OCI-LY1 (cell line): ENCODE data around the gene TMEM176A.

Source experiments
- H2AFZ ChIP-seq: fragments of 200-600 bp; sonication (generic), shearing (Covaris generic); 2 replicates; pipeline ENCODE4 v1.6.0; 2014; ENCODE audit warnings: antibody characterized with exemption, mild to moderate bottlenecking, low read length
- H3F3A ChIP-seq: fragments of 200-600 bp; sonication (generic), shearing (Covaris generic); 2 replicates; pipeline ENCODE4 v1.6.0; 2014; ENCODE audit warnings: mild to moderate bottlenecking, antibody characterized with exemption, low read length, moderate library complexity; ENCODE audit not compliant: insufficient read depth
- H3K27ac ChIP-seq: fragments of 200-600 bp; sonication (generic); 2 replicates; pipeline ENCODE4 v1.5.1; 2014; ENCODE audit warnings: low read length, mixed run types, mild to moderate bottlenecking, low read depth; ENCODE audit not compliant: poor library complexity, severe bottlenecking
- H3K27me3 ChIP-seq: fragments of 200-600 bp; sonication (generic); 2 replicates; pipeline ENCODE4 v1.6.0; 2014; ENCODE audit warnings: antibody characterized with exemption, mild to moderate bottlenecking, low read length, moderate library complexity; ENCODE audit not compliant: insufficient read depth
- H3K36me3 ChIP-seq: fragments of 200-600 bp; sonication (generic); 2 replicates; pipeline ENCODE4 v1.6.1; 2014; ENCODE audit warnings: mild to moderate bottlenecking, antibody characterized with exemption, low read length, moderate library complexity, mixed read lengths; ENCODE audit not compliant: insufficient read depth
- H3K4me1 ChIP-seq: fragments of 200-600 bp; sonication (generic); 2 replicates; pipeline ENCODE4 v1.5.1; 2014; ENCODE audit warnings: mild to moderate bottlenecking, low read length, moderate library complexity; ENCODE audit not compliant: insufficient read depth, severe bottlenecking
- H3K4me2 ChIP-seq: fragments of 200-600 bp; sonication (generic), shearing (Covaris generic); 2 replicates; pipeline ENCODE4 v1.6.1; 2014; ENCODE audit warnings: low read length
- H3K4me3 ChIP-seq: fragments of 200-600 bp; sonication (generic); 2 replicates; pipeline ENCODE4 v1.5.1; 2014; ENCODE audit warnings: low read length, low read depth, mild to moderate bottlenecking, mixed read lengths; ENCODE audit not compliant: poor library complexity, severe bottlenecking
- H3K79me2 ChIP-seq: fragments of 200-600 bp; shearing (Covaris generic); 2 replicates; pipeline ENCODE4 v1.6.1; 2016; ENCODE audit warnings: mixed run types, low read length, mixed read lengths; ENCODE audit not compliant: insufficient read depth
- H3K9ac ChIP-seq: fragments of 200-600 bp; sonication (generic), shearing (Covaris generic); 2 replicates; pipeline ENCODE4 v1.6.1; 2014; ENCODE audit warnings: mild to moderate bottlenecking, low read length, mixed read lengths
- H3K9me2 ChIP-seq: fragments of 200-600 bp; sonication (generic), shearing (Covaris generic); 2 replicates; pipeline ENCODE4 v1.6.1; 2014; ENCODE audit warnings: low read depth, mild to moderate bottlenecking, low read length, mixed read lengths
- H3K9me3 ChIP-seq: fragments of 200-600 bp; shearing (Covaris generic); 2 replicates; pipeline ENCODE4 v1.6.1; 2014; ENCODE audit warnings: low read length, mixed read lengths
- H4K20me1 ChIP-seq: fragments of 200-600 bp; sonication (generic), shearing (Covaris generic); 2 replicates; pipeline ENCODE4 v1.6.0; 2016; ENCODE audit warnings: mild to moderate bottlenecking, low read length; ENCODE audit not compliant: insufficient read depth
- CTCF ChIP-seq: fragments of 200-600 bp; sonication (generic), shearing (Covaris generic); IDR thresholded peaks from 2 replicates; pipeline ENCODE4 v1.5.1; 2017; ENCODE audit warnings: mild to moderate bottlenecking, antibody characterized with exemption, low read length, moderate library complexity, mixed read lengths
- EZH2 ChIP-seq: fragments of 200-600 bp; sonication (generic), shearing (Covaris generic); IDR thresholded peaks from 2 replicates; pipeline ENCODE4 v1.8.0; 2017; ENCODE audit warnings: borderline replicate concordance, mixed run types, mild to moderate bottlenecking, antibody characterized with exemption, low read length, moderate library complexity, mixed read lengths

TMEM176A gene

GRCh38 chr7:150781961-150782360, 18.6 kb upstream of the TMEM176A start:
- Histone ChIP-seq H4K20me1 (no peaks in the 10 kb centered on the region), H3K4me2 (no peak overlapping the region), H3K79me2 (no peaks in the 10 kb centered on the region), H2AFZ (no peak overlapping the region), H3K9ac (no peak overlapping the region), H3K27ac (no peak overlapping the region), H3K9me2 (no peaks in the 10 kb centered on the region), H3F3A (no peaks in the 10 kb centered on the region), H3K9me3 (no peaks in the 10 kb centered on the region), H3K27me3 (0 out of 2 replicates have a peak, but pooled peaks cover 4% of the 10 kb centered on the region), H3K36me3 (no peaks in the 10 kb centered on the region), H3K4me1 (no peaks in the 10 kb centered on the region), H3K4me3 (no peak overlapping the region)
- TF ChIP-seq CTCF: no peak
- TF ChIP-seq EZH2: no peak

GRCh38 chr7:150784120-150784736, 16.3 kb upstream of the TMEM176A start:
- Histone ChIP-seq H3F3A (no peaks in the 10 kb centered on the region), H2AFZ (no peak overlapping the region), H3K27me3 (0 out of 2 replicates have a peak, but pooled peaks cover 4% of the 10 kb centered on the region), H3K9me3 (no peaks in the 10 kb centered on the region), H3K9ac (no peak overlapping the region), H4K20me1 (no peaks in the 10 kb centered on the region), H3K4me2 (no peak overlapping the region), H3K27ac (no peak overlapping the region), H3K36me3 (no peaks in the 10 kb centered on the region), H3K9me2 (no peaks in the 10 kb centered on the region), H3K4me3 (no peak overlapping the region), H3K4me1 (no peaks in the 10 kb centered on the region), H3K79me2 (no peaks in the 10 kb centered on the region)
- TF ChIP-seq CTCF: no peak
- TF ChIP-seq EZH2: no peak

GRCh38 chr7:150784954-150785353, 15.6 kb upstream of the TMEM176A start:
- TF ChIP-seq EZH2 (no peak), CTCF (no peak)
- no peaks in the 10 kb centered on the region for H3K9me2 ChIP-seq
- H3K4me2 ChIP-seq: no peak overlapping the region
- H3K9me3 ChIP-seq: no peaks in the 10 kb centered on the region
- H3K27ac ChIP-seq: no peak overlapping the region
- no peaks in the 10 kb centered on the region for H4K20me1 ChIP-seq
- 0 out of 2 replicates have a peak, but pooled peaks cover 4% of the 10 kb centered on the region for H3K27me3 ChIP-seq
- no peaks in the 10 kb centered on the region for H3K36me3 ChIP-seq
- no peaks in the 10 kb centered on the region for H3F3A ChIP-seq
- H3K9ac ChIP-seq: no peak overlapping the region
- no peak overlapping the region for H2AFZ ChIP-seq
- no peak overlapping the region for H3K4me3 ChIP-seq
- H3K4me1 ChIP-seq: no peaks in the 10 kb centered on the region
- no peaks in the 10 kb centered on the region for H3K79me2 ChIP-seq
